ENCODE measurements around the gene HSF5. TPM values are rescaled to one million over a fixed set of nuclear protein-coding genes. Genes with fewer than 3 reads are reported as not detected.
"Not testable (repeated sequence)": the region's sequence is repeated elsewhere in the genome, so short reads cannot be mapped to it uniquely, and the experiment has no call there.

Gene HSF5
- polyA plus RNA-seq, 3 donors, result 0.19 to 0.36 (median 0.27) TPM

DNA sequence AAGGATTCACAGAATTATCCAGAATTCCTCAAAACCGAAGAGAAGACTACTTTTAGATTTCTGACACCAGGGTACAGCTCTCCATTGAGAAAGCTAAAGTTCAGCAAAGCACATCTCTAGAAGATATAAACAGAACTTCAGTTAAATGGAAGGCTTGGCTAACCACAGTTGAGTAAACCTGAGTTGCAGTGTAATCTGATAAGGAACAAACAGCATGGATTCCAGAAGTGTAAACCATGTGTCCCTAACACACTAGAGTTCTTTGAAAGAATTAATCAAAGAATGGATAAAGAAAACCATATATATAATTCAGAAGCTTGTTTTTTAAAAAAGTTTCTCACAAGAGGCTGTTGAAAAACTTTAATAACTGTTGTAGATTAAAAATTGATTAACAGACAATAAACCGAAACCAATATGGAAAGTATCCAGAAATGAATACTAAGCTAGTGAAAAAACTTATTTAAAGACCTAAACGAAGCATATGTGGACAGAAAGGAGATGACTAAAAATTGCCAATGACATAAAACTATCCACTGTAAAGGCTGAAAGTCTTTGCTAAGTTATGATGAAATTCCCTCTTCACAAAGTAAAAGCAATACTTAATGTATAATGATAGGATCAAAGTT lies 75.1 kb downstream of the HSF5 start:
- no peak for DNase-seq

DNA sequence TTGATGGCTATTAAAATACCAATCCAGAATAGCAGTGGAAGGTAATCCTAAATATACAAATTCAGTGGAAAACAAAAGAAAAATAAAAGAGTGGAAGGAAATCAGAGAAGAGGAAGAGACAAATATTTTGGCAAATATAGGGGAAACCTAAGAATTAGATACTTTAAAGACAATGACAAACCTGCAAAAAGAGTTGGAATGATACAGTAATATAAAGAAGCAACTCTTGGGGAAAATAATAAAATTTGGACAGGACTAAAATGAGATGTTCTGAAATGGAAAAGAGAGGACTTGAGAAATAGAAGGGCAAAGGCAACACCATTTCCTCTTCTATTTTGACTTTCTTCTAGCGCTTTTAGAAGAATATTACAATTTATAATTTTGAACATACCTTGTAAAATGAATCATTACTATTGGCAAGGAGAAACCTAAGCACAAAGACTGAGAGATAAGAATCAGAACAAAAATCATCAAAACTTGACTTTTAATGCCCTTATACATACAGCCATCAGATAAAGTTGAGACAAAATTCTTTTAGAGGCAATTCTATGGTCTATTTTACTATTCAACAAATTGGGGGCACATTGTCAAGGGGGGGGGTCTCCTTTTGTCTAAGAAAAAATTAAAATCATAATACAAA lies 76.0 kb downstream of the HSF5 start:
- no peak for DNase-seq

DNA sequence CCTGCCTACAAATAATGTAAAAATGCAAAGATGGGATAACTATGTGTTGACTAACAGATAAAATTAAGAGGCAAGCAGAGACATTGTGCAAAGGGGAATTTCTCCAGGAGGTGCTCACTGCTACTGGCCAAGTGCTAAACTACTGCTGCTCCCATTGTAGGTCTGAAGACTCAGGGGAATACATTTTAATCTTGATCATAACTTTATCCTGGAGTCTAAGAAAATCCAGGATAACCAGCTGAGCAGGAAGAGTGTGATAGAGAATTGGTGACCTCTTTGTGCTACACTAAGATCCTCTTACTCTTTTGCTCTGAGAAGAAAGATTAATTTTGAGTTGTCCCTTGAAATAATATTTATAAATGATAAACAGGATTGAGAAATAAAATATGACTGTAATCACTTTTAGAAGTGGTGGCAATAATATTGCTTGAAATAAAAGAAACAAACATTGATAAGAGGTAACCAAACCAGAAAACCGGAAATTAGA lies 76.8 kb downstream of the HSF5 start:
- no peak for DNase-seq

DNA sequence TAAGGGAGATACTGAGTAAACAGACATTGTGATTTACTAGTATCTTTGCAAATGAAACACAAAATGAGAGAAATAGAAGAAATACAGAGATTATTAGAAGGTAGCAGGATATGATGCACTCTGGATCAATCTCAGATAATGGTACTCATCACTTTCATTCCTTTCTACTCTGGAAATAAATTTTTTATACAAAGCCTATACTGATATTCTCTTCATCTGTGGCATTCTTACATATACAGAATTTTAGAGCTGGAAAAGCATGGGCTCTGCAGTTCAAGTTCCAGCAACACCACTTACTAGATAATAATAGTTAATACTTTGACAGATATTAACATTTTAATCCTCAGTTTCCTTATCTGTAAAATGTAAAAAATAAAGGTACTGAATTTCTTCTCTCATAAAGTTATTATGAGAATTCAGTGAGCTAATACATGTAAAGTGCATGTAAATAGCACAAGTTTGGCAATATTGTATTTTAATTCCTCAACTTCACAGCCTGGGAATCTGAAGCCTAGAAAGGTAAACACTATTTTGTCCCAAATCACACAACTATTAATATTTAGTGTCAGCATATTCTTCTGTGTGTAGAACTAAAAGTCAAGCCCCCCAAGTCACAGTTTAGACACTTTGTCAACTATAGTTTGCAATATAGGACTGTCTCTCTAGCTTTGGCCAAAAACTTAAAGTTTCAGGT lies 77.3 kb downstream of the HSF5 start:
- DNase-seq, result no peak

DNA sequence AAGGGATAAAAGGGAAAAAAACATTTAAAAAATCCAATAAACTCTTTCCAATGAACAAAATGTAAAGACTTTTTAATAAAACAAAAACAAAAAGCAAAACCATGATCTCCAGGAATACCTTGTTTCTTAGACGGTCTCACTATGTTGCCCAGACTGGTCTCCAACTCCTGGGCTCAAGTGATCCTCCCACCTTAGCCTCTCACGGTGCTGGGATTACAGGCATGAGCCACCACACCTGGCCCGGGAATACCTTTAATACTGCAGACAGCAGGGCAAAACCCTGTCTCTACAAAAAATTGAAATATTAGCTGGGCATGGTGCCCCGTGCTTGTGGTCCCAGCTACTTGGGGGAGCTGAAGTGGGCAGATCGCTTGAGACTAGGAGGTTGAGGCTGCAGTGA lies 78.8 kb downstream of the HSF5 start:
- DNase-seq, result no peak

DNA sequence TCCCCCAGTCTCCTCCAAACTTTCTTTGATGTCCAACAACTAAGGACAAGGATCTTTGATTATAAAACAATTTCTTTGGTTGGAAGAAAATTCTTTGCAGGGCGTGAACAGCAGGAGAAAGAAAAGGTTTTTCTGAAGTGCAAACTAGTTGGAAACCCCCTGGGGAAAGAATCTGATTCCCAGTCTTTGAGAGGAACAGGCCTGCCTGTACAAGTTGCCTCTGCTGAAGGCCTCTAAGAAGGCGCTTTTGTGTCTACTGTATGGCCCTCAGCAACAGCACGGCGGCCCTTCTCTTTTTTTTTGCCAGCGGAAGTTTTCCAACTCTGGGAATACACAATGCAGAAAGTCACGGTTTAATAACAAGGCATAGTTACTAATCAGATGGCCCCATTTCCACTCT lies 84.9 kb downstream of the HSF5 start:
- DNase-seq, result no peak

DNA sequence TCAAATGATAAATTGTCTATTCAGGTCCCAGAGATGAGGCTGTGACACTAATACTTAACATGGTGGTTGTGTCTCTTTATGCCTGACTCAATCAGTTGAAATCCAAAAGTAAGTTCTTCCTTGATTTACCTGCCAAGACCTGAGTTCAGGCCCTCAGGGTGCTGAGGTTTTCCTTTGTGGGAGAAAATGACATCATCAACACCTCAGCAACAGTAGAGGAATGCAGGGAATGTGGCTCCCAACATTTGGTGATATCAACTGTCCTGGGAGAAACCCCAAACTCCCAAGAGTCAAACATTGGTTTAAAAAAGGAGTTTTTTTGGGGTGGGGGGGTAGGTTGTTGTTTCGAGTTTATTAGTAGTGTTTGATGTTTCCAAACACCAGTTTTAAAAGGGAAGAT lies 85.5 kb downstream of the HSF5 start:
- DNase-seq, result no peak

DNA sequence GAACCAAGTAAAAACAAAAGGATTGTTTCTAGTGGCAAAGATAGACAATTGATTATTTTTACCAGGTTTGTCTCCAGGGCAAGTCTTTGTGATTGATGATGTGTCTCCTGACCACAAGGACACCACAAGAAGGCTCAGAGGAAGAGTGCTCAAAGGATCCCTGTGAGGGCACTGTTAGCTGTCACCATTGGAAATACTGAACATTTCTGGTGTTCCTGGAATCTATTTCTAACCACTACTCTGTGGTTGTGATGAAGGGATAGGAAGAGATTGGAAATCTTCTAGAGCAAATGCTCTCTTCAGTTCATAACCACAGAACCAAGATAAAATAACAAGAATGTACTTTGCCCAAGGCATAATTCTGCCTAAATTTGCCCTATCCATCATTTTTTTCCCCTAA lies 86.2 kb downstream of the HSF5 start:
- no peak for DNase-seq

DNA sequence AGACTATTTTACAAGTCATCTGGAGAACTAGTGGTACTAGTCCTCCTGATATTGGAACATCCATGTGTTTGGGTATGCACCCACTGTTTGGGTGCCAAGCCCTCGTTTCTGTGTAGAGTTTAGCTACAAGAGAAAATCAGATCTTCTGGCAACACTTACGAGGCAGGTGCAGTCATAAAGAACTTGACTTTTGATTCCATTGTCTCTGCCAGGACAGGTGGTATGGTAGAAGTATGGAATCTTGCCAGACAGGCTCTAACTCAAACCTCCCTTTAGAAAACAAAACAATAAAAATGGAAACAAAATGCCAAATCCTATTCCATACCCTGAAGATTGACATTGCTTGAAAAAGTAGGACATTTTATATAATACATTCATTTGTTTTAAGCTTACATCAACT lies 86.9 kb downstream of the HSF5 start:
- no peak for DNase-seq

DNA sequence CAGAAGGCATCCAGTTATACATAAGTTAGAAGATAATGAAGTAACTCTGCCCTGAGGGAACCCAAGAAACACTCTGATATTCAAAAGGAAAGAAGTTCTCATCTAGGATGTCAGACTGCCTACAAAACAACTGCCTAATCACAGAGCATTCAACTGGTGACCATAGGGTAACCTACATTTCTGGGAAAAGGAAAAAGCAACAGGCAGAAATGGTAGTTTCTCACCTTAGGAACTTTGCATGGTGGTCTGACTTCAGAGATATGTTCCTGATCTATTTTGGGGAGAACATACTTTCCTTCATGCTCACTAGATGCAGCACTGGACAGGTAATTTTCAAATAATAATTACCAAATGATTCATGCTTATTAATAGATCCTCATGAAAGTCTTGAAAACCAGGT lies 87.4 kb downstream of the HSF5 start:
- DNase-seq, result no peak

DNA sequence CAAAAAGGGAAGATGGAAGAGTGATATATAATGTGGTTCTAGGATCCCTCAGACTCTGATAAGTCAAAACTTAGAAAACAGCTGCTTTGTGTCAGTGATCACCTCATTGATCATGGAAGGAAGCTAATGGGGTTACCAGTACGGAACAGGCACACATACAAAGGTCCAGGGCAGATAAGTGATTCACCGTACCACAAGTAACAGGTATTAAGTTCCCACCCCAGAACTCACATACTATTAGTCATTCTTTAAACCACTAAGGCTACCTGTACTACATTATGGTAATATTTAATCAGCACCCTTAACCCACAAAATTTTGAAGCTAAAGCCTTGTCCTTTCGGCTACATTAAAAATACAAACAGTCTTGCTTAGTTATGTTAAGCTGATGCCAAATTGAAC lies 88.2 kb downstream of the HSF5 start:
- DNase-seq, result no peak

DNA sequence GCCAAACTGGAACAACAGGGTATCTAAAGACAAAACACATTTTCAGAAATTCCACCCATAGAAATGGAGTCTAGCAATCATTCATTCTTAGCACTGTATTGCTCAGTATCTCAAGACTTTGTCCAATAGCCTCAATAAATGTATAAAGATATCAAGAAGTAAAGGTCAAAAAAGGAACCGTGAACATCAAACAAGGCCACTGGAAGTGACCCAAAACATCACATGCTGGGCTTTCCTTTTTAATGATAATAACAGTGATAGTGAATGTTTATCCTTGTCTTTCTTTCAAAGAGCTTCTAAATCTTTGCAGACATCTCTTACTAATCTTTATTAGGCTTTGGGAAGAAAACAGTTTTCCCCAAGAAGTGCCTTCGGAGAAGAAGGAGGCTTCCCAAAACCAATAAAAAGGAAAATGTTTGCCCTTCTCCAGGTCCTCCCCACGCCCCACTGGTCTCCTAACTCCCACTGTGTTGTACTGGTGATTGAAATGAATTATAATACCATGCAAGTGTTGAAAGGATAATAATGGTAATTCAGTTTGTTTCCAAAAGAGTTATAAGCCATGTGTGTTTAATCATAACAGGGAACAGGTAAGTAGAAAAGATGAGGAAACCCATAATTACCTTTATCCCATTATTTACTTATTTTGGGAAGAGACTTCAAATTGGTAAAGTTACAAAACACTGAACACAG lies 89.5 kb downstream of the HSF5 start:
- no peak for DNase-seq

DNA sequence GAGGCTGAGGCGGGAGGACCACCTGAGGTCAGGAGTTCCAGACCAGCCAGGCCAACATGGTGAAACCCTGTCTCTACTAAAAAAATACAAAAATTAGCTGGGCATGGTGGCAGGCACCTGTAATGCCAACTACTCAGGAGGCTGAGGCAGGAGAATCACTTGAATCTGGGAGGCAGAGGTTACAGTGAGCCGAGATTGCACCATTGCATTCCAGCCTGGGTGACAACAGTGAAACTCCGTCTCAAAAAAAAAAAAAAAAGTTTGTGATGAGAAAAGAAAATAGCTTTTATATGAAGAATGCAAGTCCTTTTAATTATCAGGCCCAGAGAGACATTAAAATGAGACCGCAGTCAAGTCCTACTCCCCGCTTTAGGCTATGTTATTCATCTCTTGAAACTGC lies 90.8 kb downstream of the HSF5 start:
- not testable (repeated sequence) for DNase-seq

DNA sequence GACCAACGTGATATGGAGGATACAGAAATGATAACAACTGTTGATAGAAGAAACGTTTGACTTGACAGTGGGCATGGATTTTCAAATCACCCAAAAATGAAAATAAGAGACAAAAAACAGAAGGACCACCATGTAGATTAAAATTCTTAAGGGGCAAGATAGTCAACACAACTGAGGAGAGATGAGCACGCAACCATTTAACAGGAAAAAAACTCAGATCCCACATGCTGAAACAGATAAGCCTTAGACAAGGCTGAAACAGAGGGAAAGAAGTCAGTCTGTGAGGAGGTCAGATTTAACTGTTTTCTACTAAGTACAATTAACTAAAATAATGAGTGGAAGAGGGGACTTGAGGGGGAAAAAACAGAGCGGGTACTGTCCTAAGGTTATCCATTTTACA lies 92.0 kb downstream of the HSF5 start:
- DNase-seq, result no peak

DNA sequence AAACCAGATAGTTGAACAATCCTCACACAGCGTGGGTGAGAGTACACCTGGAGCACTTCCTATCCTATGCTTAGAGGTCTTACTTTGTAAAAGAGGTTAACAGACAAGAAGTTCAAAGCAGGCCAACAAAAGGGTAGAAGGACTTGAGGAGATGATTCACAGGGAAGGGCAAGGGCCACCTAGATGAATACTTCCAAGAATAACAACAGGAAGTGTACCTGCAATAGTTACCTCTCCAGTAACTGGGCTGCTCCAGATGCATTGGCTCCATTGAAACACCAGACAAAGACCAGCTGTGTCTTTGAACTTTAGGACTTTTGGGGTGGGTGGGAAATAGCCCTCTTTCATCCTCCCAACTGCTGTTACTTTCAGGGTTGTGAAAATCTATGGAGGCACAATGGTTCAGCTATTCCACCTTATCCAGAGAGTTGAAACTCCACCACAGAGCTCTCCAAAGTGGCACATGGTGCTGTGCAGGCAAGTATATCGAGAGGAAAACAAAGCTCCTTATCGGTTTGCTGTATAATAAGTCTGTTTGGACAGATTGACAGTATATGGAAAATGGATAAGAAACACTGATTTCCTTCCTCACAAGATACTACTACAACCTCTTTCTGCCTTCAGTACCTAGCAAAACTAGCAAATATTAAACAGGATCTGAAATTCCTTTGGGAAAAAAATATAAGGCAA lies 93.5 kb downstream of the HSF5 start:
- no peak for DNase-seq

DNA sequence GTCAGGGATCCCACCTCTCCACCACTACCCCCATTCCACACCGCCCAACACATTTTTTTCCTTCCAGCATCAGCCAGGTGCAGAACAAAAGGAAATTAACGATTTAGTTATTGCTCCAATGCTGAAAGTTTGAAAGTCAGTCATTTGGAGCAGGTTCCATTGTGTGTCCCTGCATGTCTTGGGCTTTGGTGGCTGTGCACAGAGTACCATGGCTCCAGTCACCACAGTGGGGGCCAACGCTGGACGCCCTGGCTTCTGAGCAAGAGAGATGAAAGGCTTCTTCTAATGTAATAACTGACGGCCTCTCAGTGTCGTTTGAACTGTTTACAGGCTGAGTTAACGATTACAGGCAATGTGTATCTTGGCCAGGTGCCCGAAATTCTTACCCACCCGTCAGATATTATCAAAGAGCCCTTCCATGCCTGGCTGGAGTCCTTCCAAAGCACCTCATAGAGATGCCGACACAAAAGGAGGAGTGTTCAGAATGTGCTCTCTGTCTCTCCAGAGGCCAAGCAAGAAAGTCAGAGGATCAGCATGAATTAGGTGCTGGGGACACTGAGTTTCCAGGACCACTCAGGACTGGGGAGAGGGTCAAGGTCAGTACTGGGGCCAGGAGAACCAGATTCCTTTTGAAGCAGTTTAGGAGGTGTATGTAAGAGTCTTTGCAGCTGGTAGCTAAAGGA lies 96.8 kb downstream of the HSF5 start:
- peak; percentile 91 for DNase-seq

DNA sequence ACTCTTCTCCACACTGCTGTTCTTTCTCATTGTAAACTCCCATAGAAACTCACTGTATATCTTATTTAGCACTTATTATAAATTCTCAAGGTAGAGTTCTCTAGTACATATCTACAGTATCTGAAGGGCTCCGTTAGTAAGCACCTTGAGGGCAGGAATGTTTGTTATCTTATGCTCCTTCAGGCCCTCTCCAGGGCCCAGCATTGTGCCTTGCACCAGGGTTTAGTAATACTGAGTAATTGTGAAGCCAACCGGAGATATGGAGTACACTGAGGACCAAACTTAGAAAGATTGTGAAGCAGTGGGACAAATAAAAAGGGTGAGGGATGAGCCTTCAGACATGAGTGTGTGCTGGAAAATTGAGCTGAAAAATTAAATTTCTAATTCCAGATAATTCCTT lies 97.3 kb downstream of the HSF5 start:
- no peak for DNase-seq

DNA sequence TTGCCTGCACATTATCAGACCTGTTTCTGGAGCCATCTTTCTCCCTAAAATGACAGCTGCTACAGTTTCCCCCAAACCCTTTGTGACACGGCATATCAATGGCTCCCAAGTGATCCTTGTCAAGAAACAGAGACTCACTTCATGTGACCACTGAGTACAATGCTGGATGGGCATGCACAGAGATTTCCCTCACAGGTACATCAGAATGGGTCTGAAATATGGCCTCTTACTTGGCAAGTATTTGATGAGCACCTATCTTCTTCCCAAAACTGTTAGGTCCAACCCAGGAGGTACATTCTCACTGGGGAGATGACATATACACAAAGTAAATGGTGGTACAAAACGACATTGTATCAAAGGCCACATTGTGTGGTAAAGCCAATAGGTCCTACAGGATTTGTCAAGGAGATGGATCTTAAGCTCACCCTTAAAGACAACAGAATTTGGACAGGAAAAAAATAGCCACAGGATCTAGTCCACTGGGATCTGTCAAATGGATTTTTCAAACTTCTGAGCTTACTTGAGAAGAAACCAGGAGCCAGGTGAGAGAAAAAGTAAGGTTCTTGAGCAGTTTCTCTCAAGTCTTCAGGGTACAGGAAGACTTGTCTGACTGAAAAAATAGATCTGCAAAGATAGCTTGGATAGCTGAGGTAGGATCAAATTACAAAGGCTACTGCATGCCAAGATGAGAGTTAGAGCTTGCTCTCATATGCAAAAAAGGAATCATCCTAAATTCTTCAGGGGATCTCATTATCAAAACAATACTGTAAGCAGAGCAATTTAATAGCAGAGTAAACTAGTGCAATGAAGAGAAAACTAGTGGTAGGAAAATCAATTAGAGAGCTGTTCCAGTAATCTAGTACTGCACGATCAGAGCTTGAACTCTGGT lies 99.7 kb downstream of the HSF5 start:
- no peak for DNase-seq

DNA sequence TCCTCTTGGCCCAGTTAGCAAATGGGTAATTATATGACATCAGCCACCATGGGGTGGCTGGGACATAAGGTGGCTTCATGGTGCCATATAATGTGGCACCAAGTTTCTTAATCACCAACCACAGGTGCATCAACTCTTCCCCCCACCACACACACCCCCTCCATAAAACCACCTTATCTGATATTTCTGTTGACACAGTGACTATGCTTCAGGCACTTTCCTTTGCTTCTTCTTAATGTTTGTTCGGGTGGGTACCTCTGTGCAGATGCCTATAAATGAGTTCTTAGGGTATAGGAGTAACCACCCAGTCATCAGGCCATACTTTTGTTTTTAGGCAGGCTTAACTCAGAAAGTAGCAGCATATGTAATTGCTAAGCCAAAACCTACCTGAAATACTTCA lies 100.4 kb downstream of the HSF5 start:
- no peak for DNase-seq

DNA sequence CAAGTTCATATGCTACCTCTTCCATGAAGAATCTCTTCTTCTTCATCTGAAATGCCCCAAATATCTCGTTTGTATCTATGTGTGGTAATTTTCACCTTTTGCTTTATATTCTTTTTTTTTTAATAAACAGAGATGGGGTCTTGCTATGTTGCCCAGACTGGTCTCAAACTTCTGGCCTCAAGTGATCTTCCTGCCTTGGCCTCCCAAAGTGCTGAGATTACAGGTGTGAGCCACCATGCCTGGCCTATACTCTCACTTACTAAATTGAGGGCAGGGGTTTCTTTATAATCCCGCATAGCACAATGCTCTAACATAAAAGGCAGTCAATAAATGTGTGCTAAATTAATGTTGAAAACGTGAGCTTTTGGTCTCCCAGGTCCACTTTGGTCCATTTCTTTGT lies 101.5 kb downstream of the HSF5 start:
- DNase-seq, result no peak

Data from renal pelvis (tissue), 4 donors.